Fibroblast of villous mesenchyme (primary cell): ENCODE measurements around the gene TAF10. TPM values are rescaled to one million over a fixed set of nuclear protein-coding genes. Genes with fewer than 3 reads are reported as not detected.

Source experiments
- DNase-seq: peaks from one replicate; pipeline ENCODE4 v3.0.0-alpha.2; 2010; ENCODE audit warnings: low read depth
- H3K4me3 ChIP-seq: 2 replicates; pipeline ENCODE4 v1.5.1; 2011; ENCODE audit warnings: low read depth, mild to moderate bottlenecking, low read length
- CTCF ChIP-seq: IDR thresholded peaks from 2 replicates; pipeline ENCODE4 v1.5.1; 2012; ENCODE audit warnings: low read depth, mild to moderate bottlenecking, low read length; ENCODE audit not compliant: insufficient read depth
- total RNA-seq: library from RNA; depleted of rRNA; stranded (reverse); fragments of >200 nt; gene quantifications from 2 replicates; pipeline ENCODE4 v1.2.3, GENCODE V29; 2012

Gene TAF10
- total RNA-seq, 1 donor = 28.9 TPM

GRCh38 chr11:6565988-6566703 lies 45.9 kb downstream of the TAF10 start:
- TF ChIP-seq CTCF = no peak
- H3K4me3 ChIP-seq = no peak overlapping the region
- DNase-seq = no peak

- no peak for TF ChIP-seq CTCF
- DNase-seq = no peak
- H3K4me3 ChIP-seq = no peak overlapping the region
Observed at GRCh38 chr11:6565325-6565724, 46.7 kb downstream of the TAF10 start.

DNA sequence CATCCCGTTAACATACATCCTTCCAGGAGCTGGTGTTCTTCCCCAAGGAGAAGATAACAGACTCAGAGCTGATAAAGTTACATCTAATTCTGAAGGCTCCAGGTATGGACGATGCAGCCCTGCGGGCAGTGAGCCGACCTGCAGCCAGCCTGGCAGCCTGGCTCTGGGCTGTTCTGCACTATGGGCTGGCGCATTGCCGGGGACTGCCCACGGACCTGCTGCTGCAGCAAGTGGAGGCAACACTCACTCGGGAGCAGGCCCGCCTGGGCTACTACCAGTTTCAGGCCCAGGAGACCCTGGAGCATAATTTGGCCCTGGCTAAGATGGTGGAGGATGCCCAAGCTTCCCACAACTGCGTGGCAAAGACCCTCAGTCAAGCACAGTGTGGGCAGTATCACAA lies 48.3 kb downstream of the TAF10 start:
- no peak for DNase-seq
- no peak for TF ChIP-seq CTCF
- H3K4me3 ChIP-seq = no peak overlapping the region

DNA sequence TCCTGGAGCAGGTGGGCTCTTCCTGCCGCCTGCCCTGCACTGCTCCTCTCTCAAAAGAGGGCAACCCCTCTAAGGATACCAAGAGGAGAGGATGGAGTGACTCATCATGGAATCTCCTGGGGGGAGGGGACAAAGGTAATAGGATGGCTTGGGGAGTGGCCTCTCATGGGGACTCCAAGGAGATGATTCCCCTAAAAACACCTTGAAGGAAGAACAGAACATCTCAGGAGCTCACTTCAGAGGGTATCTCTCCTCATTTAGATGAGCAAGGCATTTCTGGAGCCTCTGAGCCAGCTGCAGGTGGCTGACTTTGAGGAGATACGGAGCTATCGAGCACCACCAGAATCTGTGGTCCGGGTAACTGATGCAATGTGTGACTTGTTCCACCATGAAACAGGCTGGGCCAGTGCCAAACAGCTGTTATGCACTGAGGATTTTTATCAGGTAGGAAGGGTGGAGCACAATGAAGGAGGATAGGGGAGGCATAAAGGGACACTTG lies 48.8 kb downstream of the TAF10 start:
- no peak for DNase-seq

DNA sequence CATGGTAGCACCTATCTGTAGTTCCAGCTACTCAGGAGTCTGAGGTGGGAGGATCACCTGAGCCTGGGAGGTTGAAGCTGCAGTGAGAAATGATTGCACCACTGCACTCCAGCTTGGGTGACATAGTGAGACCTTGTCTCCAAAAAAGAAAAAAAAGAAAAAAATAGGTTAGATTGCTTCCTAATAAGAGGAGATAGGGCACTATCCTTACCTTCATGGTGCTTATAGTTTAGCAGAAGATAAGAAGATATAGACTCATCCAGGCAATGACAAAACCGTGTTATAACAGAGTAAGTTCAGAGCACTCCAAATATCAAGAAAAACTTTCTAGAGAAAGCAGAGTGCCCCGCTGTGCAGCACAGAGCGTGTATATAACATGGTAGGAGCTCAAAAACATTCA lies 50.7 kb downstream of the TAF10 start:
- TF ChIP-seq CTCF = no peak
- no peak overlapping the region for H3K4me3 ChIP-seq
- no peak for DNase-seq

More for the DNA sequence above, 48.8 kb downstream of the TAF10 start:
- no peak overlapping the region for H3K4me3 ChIP-seq
- no peak for TF ChIP-seq CTCF

Other genes with a start within 250 kb of the TAF10 start
- 35.0 and 37.7 TPM in 2 replicates for gene SMPD1, start 221.7 kb downstream of the TAF10 start, total RNA-seq
- 35.4 and 42.2 TPM in 2 replicates for gene APBB1, start 193.1 kb downstream of the TAF10 start, total RNA-seq
- gene HPX, start 171.2 kb downstream of the TAF10 start, total RNA-seq = under 0.01 TPM in 1 of 2 replicates, not detected in the other
- 22.0 and 23.5 TPM in 2 replicates for gene TRIM3, start 138.3 kb downstream of the TAF10 start, total RNA-seq
- 61.2 and 66.9 TPM in 2 replicates for gene ARFIP2, start 130.9 kb downstream of the TAF10 start, total RNA-seq
- gene TIMM10B, start 130.7 kb downstream of the TAF10 start, total RNA-seq = 44.1 and 49.7 TPM in 2 replicates
- gene DNHD1, start 114.9 kb downstream of the TAF10 start, total RNA-seq = 6.1 and 7.3 TPM in 2 replicates
- 8.7 and 13.4 TPM in 2 replicates for gene RRP8, start 8.6 kb downstream of the TAF10 start, total RNA-seq
- 298 and 323 TPM in 2 replicates for gene ILK, start 8.4 kb downstream of the TAF10 start, total RNA-seq
- 98.4 and 110 TPM in 2 replicates for gene TPP1, start 7.2 kb upstream of the TAF10 start, total RNA-seq
- 33.7 and 63.8 TPM in 2 replicates for gene DCHS1, start 43.6 kb upstream of the TAF10 start, total RNA-seq
- 58.6 and 70.0 TPM in 2 replicates for gene MRPL17, start 71.1 kb upstream of the TAF10 start, total RNA-seq
- gene OR2AG2, start 159.8 kb upstream of the TAF10 start, total RNA-seq = under 0.01 and 0.32 TPM in 2 replicates
- not detected in 2 replicates for gene OR2AG1, start 170.8 kb upstream of the TAF10 start, total RNA-seq
- gene OR6A2, start 187.5 kb upstream of the TAF10 start, total RNA-seq = 0.32 and 0.43 TPM in 2 replicates
- not detected in 2 replicates for gene OR10A5, start 233.5 kb upstream of the TAF10 start, total RNA-seq